ENCODE data around the gene SLX4IP. TPM values are rescaled to one million over a fixed set of nuclear protein-coding genes. Genes with fewer than 3 reads are reported as not detected.

Gene SLX4IP
- total and polyA plus RNA-seq, 2 of the 13 experiments (the other 11 are each of a cell fraction or from before 2014, with no cell fraction given) = 3.6 to 7.3 TPM

DNA sequence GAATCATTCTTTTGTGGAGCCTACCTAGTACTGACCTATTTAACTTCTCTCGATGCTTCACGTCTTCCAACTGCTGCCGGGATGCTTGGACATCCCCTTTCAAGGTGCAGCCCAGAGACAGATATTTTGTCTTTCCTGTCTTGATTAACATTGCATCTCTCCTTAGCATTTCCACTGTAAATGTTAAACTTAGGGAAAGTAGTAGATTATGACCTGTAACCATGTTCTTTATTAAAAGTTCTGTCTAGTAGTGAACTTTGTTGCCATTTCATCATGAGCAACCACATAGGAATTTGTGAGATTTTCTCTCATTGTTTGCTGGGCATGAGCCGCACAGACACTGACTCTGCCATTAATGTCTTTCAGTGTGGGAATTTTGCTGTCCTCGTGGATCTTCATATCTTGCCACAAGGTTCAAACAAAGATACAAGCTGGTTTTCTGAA lies 120.8 kb downstream of the SLX4IP start:
- Histone ChIP-seq H2AFZ (ENCODE audit: low read length) (no peak overlapping the region), H4K20me1 (ENCODE audit: insufficient read depth, low read length) (no peaks in the 10 kb centered on the region), H3K4me3 (replicated peaks in 1 of 3; ENCODE audit: insufficient read depth in 1 of 3, low read depth in 2 of 3, low read length in 3 of 3) (no peak overlapping the region), H3K27me3 (ENCODE audit: control insufficient read depth in 1 of 2, insufficient read depth in 2 of 2, low read length in 2 of 2) (no peaks in the 10 kb centered on the region), H3K4me1 (ENCODE audit: insufficient read depth, low read length) (peaks cover 90% of the 10 kb centered on the region), H3K4me2 (ENCODE audit: low read depth, low read length) (peak overlapping the region; percentile 18; the same call in 1 of the 2 replicates), H3K36me3 (replicated peaks in 1 of 2; ENCODE audit: control insufficient read depth in 1 of 2, insufficient read depth in 2 of 2, low read length in 2 of 2) (peaks cover 0 to 2% of the 10 kb centered on the region in 2 experiments; a peak in 3 of 5 replicates), H3K79me2 (ENCODE audit: insufficient read depth, low read length) (peaks cover 2% of the 10 kb centered on the region), H3K9me3 (ENCODE audit: low read length) (no peaks in the 10 kb centered on the region), H3K27ac (ENCODE audit: extremely low read length, insufficient read depth, low read length) (peak overlapping the region; percentile 61), H3K9ac (ENCODE audit: insufficient read depth, low read depth, low read length) (peak overlapping the region; percentile 13)
- in situ Hi-C loops (cut with HindIII; ENCODE audit: extremely low pct_ligation_motif_present, low pct_unique_long_range_greater_than_20kb) = loop anchor here (5.0 to 10.0 kb wide), 2 partner anchors 716 to 989 kb away; no protein-coding TSS in a partner anchor
- POLR2A ChIA-PET = interaction anchor here (1.8 to 3.8 kb wide), 4 partner anchors 9 to 121 kb away, joined by 5 to 34 read pairs (median 10); partner anchors contain the start of genes JAG1, MKKS and SLX4IP
- intact Hi-C loops (cut with micrococcal nuclease; ENCODE audit: unreplicated experiment) = loop anchor here (1.0 to 10.0 kb wide), 4 partner anchors 9 to 389 kb away; no protein-coding TSS in a partner anchor
- DNase-seq (ENCODE audit: low spot score) (peak; percentile 91), ATAC-seq (peak; percentile 86), FAIRE-seq (no peak)
- no TSS peak for BruUV-seq (replicated peaks)
- whole genome bisulfite sequencing (ENCODE audit: low lambda C conversion rate) = 61% methylated on average over 5 of the region's 5 CpGs
- CTCF ChIA-PET (ENCODE audit: low intra/inter-chr PET ratio, low total read pairs) = no interaction called here
- TF ChIP-seq MAFK (conservative IDR thresholded peaks at IDR 0.05 in 1 of 2, IDR thresholded peaks at IDR 0.05 in 1 of 2; ENCODE audit: low read length in 2 of 2) (peak; percentile 12 to 41; a peak in 2 of 4 replicates), JUNB (CRISPR knock-in tag; IDR thresholded peaks at IDR 0.05; ENCODE audit: borderline replicate concordance) (peak; percentile 79; the same call in 1 of the 2 replicates), TRIM24 (CRISPR knock-in tag; IDR thresholded peaks at IDR 0.05) (no peak), BRCA1 (CRISPR knock-in tag; IDR thresholded peaks at IDR 0.05) (no peak), CHD4 (IDR thresholded peaks at IDR 0.05; ENCODE audit: borderline replicate concordance, low read length) (peak; percentile 61; the same call in 1 of the 2 replicates), ASH2L (IDR thresholded peaks at IDR 0.05; ENCODE audit: insufficient read length, low read depth, low read length) (peak; percentile 76), ZNF12 (CRISPR knock-in tag; IDR thresholded peaks at IDR 0.05) (peak; percentile 54; the same call in 1 of the 2 replicates), SRSF4 (IDR thresholded peaks at IDR 0.05; ENCODE audit: low read depth, low read length, poor library complexity, severe bottlenecking) (no peak)
- TF ChIP-seq, protein P1, sequence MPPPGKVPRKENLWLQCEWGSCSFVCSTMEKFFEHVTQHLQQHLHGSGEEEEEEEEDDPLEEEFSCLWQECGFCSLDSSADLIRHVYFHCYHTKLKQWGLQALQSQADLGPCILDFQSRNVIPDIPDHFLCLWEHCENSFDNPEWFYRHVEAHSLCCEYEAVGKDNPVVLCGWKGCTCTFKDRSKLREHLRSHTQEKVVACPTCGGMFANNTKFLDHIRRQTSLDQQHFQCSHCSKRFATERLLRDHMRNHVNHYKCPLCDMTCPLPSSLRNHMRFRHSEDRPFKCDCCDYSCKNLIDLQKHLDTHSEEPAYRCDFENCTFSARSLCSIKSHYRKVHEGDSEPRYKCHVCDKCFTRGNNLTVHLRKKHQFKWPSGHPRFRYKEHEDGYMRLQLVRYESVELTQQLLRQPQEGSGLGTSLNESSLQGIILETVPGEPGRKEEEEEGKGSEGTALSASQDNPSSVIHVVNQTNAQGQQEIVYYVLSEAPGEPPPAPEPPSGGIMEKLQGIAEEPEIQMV (CRISPR knock-in tag; IDR thresholded peaks at IDR 0.05; ENCODE audit: low read depth) = no peak
- TF ChIP-seq, protein P2, sequence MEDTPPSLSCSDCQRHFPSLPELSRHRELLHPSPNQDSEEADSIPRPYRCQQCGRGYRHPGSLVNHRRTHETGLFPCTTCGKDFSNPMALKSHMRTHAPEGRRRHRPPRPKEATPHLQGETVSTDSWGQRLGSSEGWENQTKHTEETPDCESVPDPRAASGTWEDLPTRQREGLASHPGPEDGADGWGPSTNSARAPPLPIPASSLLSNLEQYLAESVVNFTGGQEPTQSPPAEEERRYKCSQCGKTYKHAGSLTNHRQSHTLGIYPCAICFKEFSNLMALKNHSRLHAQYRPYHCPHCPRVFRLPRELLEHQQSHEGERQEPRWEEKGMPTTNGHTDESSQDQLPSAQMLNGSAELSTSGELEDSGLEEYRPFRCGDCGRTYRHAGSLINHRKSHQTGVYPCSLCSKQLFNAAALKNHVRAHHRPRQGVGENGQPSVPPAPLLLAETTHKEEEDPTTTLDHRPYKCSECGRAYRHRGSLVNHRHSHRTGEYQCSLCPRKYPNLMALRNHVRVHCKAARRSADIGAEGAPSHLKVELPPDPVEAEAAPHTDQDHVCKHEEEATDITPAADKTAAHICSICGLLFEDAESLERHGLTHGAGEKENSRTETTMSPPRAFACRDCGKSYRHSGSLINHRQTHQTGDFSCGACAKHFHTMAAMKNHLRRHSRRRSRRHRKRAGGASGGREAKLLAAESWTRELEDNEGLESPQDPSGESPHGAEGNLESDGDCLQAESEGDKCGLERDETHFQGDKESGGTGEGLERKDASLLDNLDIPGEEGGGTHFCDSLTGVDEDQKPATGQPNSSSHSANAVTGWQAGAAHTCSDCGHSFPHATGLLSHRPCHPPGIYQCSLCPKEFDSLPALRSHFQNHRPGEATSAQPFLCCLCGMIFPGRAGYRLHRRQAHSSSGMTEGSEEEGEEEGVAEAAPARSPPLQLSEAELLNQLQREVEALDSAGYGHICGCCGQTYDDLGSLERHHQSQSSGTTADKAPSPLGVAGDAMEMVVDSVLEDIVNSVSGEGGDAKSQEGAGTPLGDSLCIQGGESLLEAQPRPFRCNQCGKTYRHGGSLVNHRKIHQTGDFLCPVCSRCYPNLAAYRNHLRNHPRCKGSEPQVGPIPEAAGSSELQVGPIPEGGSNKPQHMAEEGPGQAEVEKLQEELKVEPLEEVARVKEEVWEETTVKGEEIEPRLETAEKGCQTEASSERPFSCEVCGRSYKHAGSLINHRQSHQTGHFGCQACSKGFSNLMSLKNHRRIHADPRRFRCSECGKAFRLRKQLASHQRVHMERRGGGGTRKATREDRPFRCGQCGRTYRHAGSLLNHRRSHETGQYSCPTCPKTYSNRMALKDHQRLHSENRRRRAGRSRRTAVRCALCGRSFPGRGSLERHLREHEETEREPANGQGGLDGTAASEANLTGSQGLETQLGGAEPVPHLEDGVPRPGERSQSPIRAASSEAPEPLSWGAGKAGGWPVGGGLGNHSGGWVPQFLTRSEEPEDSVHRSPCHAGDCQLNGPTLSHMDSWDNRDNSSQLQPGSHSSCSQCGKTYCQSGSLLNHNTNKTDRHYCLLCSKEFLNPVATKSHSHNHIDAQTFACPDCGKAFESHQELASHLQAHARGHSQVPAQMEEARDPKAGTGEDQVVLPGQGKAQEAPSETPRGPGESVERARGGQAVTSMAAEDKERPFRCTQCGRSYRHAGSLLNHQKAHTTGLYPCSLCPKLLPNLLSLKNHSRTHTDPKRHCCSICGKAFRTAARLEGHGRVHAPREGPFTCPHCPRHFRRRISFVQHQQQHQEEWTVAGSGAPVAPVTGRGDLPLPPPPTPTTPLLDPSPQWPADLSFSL (CRISPR knock-in tag; IDR thresholded peaks at IDR 0.05) = no peak
- TF ChIP-seq, protein P3, sequence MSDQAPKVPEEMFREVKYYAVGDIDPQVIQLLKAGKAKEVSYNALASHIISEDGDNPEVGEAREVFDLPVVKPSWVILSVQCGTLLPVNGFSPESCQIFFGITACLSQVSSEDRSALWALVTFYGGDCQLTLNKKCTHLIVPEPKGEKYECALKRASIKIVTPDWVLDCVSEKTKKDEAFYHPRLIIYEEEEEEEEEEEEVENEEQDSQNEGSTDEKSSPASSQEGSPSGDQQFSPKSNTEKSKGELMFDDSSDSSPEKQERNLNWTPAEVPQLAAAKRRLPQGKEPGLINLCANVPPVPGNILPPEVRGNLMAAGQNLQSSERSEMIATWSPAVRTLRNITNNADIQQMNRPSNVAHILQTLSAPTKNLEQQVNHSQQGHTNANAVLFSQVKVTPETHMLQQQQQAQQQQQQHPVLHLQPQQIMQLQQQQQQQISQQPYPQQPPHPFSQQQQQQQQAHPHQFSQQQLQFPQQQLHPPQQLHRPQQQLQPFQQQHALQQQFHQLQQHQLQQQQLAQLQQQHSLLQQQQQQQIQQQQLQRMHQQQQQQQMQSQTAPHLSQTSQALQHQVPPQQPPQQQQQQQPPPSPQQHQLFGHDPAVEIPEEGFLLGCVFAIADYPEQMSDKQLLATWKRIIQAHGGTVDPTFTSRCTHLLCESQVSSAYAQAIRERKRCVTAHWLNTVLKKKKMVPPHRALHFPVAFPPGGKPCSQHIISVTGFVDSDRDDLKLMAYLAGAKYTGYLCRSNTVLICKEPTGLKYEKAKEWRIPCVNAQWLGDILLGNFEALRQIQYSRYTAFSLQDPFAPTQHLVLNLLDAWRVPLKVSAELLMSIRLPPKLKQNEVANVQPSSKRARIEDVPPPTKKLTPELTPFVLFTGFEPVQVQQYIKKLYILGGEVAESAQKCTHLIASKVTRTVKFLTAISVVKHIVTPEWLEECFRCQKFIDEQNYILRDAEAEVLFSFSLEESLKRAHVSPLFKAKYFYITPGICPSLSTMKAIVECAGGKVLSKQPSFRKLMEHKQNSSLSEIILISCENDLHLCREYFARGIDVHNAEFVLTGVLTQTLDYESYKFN (CRISPR knock-in tag; conservative IDR thresholded peaks at IDR 0.05) = peak; percentile 29
